Suppressor macrophage treated with lipopolysaccharide for 4 hours (primary cell): Measurements from ENCODE around the gene ZBTB25.

Experiments
- DNase-seq: peaks from one replicate; pipeline ENCODE4 v3.0.0-alpha.2; 2020

Gene ZBTB25

GRCh38 chr14:64474698-64475097 lies 28.9 kb downstream of the ZBTB25 start:
- DNase-seq, result no peak

- no peak for DNase-seq
These were observed 29.6 kb downstream of the ZBTB25 start for GRCh38 chr14:64474041-64474440.

- DNase-seq, result no peak
These were observed 35.2 kb downstream of the ZBTB25 start for GRCh38 chr14:64468451-64468850.

GRCh38 chr14:64467566-64467965 lies 36.1 kb downstream of the ZBTB25 start:
- DNase-seq, result no peak

GRCh38 chr14:64467101-64467500 lies 36.5 kb downstream of the ZBTB25 start:
- peak; percentile 67 for DNase-seq

- no peak for DNase-seq
These were observed 37.6 kb downstream of the ZBTB25 start for GRCh38 chr14:64465831-64466554.

GRCh38 chr14:64465191-64465822 lies 38.3 kb downstream of the ZBTB25 start, which contains the start of gene AKAP5:
TSS of gene AKAP5 (plus strand) at chr14:64465499. CDS start at chr14:64468395, 2,896 bp downstream.
- DNase-seq, result peak; percentile 21

GRCh38 chr14:64464651-64465050 lies 39.0 kb downstream of the ZBTB25 start:
- peak; percentile 7 for DNase-seq

- no peak for DNase-seq
These were observed 39.8 kb downstream of the ZBTB25 start for GRCh38 chr14:64463873-64464272.

GRCh38 chr14:64463195-64463594 lies 40.4 kb downstream of the ZBTB25 start:
- DNase-seq, result no peak

GRCh38 chr14:64461221-64461620 lies 42.4 kb downstream of the ZBTB25 start:
- no peak for DNase-seq

- DNase-seq, result no peak
These were observed 44.1 kb downstream of the ZBTB25 start for GRCh38 chr14:64459405-64460136.

- no peak for DNase-seq
These were observed 49.0 kb downstream of the ZBTB25 start for GRCh38 chr14:64454671-64455070.

- no peak for DNase-seq
These were observed 53.4 kb downstream of the ZBTB25 start for GRCh38 chr14:64450255-64450654.

- DNase-seq, result no peak
These were observed 55.6 kb downstream of the ZBTB25 start for GRCh38 chr14:64447876-64448670.

- peak; percentile 67 for DNase-seq
These were observed 58.4 kb downstream of the ZBTB25 start for GRCh38 chr14:64444984-64445845.

- DNase-seq, result no peak
These were observed 59.5 kb downstream of the ZBTB25 start for GRCh38 chr14:64444140-64444539.

GRCh38 chr14:64442300-64442988 lies 61.2 kb downstream of the ZBTB25 start:
- no peak for DNase-seq

- DNase-seq, result no peak
These were observed 63.1 kb downstream of the ZBTB25 start for GRCh38 chr14:64440494-64440893.

GRCh38 chr14:64439141-64439540 lies 64.5 kb downstream of the ZBTB25 start:
- DNase-seq, result no peak

- DNase-seq, result no peak
These were observed 65.3 kb downstream of the ZBTB25 start for GRCh38 chr14:64438181-64438841.
